ENCODE results near the gene SMAP2.

- TF ChIP-seq EZH2 (IDR thresholded peaks at IDR 0.05) (no peak), POLR2AphosphoS5 (IDR thresholded peaks at IDR 0.05; ENCODE audit: borderline replicate concordance, low read depth, low read length) (no peak), FOXP2 (optimal IDR thresholded peaks at IDR 0.05; ENCODE audit: control extremely low read depth, extremely low read length, insufficient read depth) (no peak)
Measured at GRCh38 chr1:40380817-40381216, 7.3 kb downstream of the SMAP2 start.
